ENCODE results near the gene PTPRQ.
"Not testable (repeated sequence)": the region's sequence is repeated elsewhere in the genome, so short reads cannot be mapped to it uniquely, and the experiment has no call there.

Gene PTPRQ

DNA sequence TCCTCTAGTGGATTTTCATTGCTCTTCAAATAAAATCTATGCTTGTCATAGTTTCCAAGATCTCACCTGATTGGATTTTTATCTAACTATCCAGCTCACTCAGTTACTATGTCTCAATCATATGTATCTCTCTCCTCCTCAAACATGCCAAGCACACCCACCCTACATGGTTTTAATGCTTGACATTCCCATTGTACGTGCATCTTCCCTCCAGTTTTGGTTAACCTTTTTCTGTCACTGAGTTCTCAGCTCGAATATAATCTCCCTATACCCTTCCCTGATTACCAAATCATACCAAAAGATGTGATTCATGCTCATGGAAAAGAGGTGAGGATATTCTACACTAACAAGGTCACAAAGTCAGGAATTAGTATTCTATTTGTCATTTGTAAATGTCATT, 12.0 kb upstream of the PTPRQ start:
- H3K9me3 Mint-ChIP-seq, result peaks cover 0 to 6% of the 10 kb centered on the region in 2 donors
- ATAC-seq (replicated peaks) (no peak), DNase-seq (no peak)
- H3K36me3 Mint-ChIP-seq (ENCODE audit: insufficient read depth), result no peaks in the 10 kb centered on the region
- H3K4me1 Mint-ChIP-seq (ENCODE audit: low read depth in 2 of 2), result no peaks in the 10 kb centered on the region
- no peak overlapping the region for H3K27ac Mint-ChIP-seq
- H3K27me3 Mint-ChIP-seq, result no peaks in the 10 kb centered on the region
- H3K4me3 Mint-ChIP-seq, result no peak overlapping the region

DNA sequence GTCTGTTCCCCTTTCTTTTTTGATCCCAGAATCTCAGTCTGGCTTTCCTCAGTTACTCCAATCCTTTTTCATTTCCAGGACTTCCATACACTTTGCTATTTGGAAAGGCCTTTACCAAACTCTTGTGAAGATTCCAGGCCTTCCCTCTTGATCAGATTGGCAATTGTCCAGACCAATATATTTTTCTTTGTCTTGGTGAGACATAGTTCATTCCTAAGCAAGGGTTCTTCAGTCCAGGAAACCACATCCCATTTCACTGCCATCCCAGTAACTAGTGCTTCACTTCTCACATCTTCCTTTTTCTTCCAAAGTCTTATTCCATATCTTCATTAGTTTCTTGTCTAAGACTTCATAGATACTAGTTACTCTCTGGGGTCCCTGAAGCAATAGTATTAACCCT, 2.1 kb upstream of the PTPRQ start:
- no peak for DNase-seq
- ATAC-seq (replicated peaks), result no peak
- Mint-ChIP-seq H3K9me3 (peaks cover 0 to 3% of the 10 kb centered on the region in 2 donors), H3K4me1 (ENCODE audit: low read depth in 2 of 2) (no peaks in the 10 kb centered on the region), H3K4me3 (no peak overlapping the region), H3K36me3 (ENCODE audit: insufficient read depth) (no peaks in the 10 kb centered on the region), H3K27ac (no peak overlapping the region), H3K27me3 (no peaks in the 10 kb centered on the region)

DNA sequence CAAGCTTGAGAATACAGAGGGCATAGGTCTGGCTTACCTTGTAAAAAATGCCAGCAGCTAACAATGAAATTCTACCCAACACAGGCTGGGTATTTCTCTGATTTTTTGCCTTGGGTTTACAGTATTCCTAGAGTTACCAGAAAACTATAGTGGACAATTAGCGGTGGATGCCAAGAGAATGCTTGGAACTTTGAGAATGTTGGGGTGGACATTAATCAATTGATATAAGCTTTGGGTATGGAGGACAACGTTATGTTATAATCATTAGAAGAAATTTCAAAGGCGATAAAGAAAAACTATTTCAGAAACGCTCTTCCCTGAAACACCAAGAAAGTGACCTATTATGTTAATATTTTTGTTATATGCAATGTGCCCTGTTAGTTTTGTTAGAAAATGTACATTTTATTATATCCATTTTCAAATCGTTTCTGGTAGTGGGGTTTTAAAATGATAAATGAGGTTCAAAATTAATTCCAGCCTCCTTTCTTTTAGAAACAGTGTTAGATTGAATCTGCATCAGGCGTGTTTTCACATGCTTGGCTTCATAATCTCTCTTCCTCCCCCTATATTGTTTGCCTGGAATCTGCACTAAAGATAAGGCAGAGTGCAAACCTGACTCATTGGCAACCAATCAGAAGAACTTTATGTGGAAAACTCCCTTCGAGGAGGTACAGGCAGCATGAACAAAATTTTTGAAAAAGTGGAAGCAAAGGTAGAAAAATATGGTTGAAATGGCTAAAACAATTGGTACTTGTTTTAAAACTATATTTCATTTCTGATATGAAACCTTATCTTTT, 1.4 kb upstream of the PTPRQ start:
- no peak for ATAC-seq (replicated peaks)

DNA sequence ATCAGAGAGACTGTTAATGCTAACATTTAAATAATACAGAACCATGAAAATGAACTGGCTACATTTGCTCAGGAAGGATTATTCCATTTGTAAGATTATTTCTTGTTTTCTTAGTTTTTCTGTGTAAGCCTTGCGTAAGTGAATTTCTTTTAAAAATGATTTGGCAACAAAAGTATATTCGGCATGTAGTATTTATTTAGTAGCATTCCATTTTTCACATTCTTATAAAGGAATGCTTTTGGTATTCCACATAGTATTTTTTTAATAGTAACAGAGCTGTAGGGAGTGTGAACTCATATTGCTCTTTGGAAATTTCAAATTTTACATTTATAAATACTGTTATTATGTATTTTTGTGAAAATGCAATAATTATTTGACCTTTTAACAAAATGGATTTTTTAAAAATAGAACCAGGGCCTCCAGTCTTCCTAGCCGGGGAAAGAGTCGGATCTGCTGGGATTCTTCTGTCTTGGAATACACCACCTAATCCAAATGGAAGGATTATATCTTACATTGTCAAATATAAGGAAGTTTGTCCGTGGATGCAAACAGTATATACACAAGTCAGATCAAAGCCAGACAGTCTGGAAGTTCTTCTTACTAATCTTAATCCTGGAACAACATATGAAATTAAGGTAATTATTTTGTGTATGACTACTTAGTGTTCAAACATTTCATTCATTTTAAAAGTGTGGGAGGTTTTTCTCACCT, 1.2 kb downstream of the PTPRQ start:
- H3K4me1 Mint-ChIP-seq (ENCODE audit: low read depth in 2 of 2), result no peaks in the 10 kb centered on the region
- H3K27me3 Mint-ChIP-seq, result no peaks in the 10 kb centered on the region
- H3K4me3 Mint-ChIP-seq, result no peak overlapping the region
- H3K9me3 Mint-ChIP-seq, result no peaks in the 10 kb centered on the region
- DNase-seq, result no peak
- H3K27ac Mint-ChIP-seq, result no peak overlapping the region
- no peaks in the 10 kb centered on the region for H3K36me3 Mint-ChIP-seq (ENCODE audit: insufficient read depth)
- ATAC-seq (replicated peaks), result no peak

More for the DNA sequence above, 1.4 kb upstream of the PTPRQ start:
- H3K9me3 Mint-ChIP-seq, result peaks cover 0 to 3% of the 10 kb centered on the region in 2 donors
- H3K36me3 Mint-ChIP-seq (ENCODE audit: insufficient read depth), result no peaks in the 10 kb centered on the region
- H3K27me3 Mint-ChIP-seq, result no peaks in the 10 kb centered on the region
- H3K4me1 Mint-ChIP-seq (ENCODE audit: low read depth in 2 of 2), result no peaks in the 10 kb centered on the region
- no peak overlapping the region for H3K27ac Mint-ChIP-seq
- H3K4me3 Mint-ChIP-seq, result no peak overlapping the region
- no peak for DNase-seq

DNA sequence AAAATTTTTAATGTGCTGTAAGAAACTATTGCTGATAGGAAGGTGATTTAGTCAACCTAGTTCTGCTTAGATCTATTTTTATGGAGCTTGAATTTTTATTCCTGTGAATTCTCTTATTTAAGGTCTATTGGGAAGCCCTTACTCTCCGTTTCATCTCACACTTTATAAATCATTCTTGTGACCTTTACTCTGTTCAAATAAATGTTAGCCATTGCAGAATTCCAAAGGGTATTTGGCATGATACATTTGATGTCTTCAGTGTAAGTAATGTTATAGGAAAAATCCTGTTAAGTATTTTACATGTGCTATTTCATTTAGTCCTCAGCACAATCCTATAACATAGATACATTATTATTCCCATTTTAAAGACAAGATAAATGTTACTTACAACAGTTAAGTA, 12.5 kb downstream of the PTPRQ start:
- H3K9me3 Mint-ChIP-seq, result peaks cover 1 to 7% of the 10 kb centered on the region in 2 donors
- no peaks in the 10 kb centered on the region for H3K36me3 Mint-ChIP-seq (ENCODE audit: insufficient read depth)
- no peak for ATAC-seq (replicated peaks)
- no peaks in the 10 kb centered on the region for H3K27me3 Mint-ChIP-seq
- no peak overlapping the region for H3K27ac Mint-ChIP-seq
- H3K4me3 Mint-ChIP-seq, result no peak overlapping the region
- H3K4me1 Mint-ChIP-seq (ENCODE audit: low read depth in 2 of 2), result no peaks in the 10 kb centered on the region
- DNase-seq, result no peak

DNA sequence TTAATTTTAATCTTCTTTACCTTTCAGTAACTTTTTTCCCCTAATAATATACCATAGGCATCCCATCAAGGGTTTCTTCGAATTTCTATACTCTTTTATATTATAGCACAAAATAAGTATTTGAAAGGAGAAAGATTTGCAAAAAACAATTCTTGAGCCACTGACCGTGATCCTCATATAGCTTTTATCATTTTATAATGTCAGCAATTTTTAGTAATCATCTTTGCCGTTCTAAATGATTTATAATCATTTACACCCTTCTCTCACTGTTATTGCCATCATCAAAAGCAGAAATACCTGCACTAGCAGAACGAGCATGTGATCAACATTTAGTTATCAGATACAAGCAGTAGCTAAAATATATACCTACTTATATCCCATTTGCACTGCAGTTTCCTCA, 16.9 kb downstream of the PTPRQ start:
- Mint-ChIP-seq H3K27me3 (no peaks in the 10 kb centered on the region), H3K36me3 (ENCODE audit: insufficient read depth) (no peaks in the 10 kb centered on the region), H3K9me3 (peaks cover 0 to 1% of the 10 kb centered on the region in 2 donors), H3K4me3 (no peak overlapping the region), H3K4me1 (ENCODE audit: low read depth in 2 of 2) (no peaks in the 10 kb centered on the region), H3K27ac (no peak overlapping the region)
- no peak for DNase-seq
- no peak for ATAC-seq (replicated peaks)

DNA sequence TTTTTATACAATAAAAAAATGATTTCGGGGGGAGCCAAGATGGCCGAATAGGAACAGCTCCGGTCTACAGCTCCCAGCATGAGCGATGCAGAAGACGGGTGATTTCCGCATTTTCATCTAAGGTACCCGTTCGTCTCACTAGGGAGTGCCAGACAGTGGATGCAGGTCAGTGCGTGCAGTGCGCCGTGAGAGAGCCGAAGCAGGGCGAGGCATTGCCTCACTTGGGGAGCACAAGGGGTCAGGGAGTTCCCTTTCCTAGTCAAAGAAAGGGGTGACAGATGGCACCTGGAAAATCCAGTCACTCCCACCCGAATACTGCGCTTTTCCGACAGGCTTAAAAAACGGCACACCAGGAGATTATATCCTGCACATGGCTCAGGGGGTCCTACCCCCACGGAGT, 17.8 kb downstream of the PTPRQ start:
- ATAC-seq (replicated peaks); H3K4me1 Mint-ChIP-seq (ENCODE audit: low read depth in 2 of 2); H3K36me3 Mint-ChIP-seq (ENCODE audit: insufficient read depth); DNase-seq; H3K4me3 Mint-ChIP-seq; H3K27ac Mint-ChIP-seq; H3K9me3 Mint-ChIP-seq; H3K27me3 Mint-ChIP-seq: not testable (repeated sequence)

DNA sequence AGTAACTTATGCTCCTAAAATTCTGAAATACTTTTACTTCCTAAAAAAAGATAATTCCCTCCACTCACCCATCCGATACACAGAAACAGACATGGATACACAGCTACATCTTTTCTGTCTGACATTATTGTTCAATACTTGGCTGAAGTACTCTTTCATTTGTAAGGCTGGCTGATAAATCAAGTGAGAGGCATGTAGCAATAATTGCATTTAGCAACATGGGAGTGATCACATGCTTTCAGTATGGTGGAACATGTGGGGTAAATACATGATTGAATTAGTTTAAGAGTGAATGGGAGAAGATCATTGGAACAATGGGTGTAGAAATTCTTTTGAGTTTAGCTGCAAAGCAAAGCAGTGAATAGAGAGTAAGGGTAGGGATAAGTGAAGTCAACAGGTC, 25.6 kb downstream of the PTPRQ start:
- Mint-ChIP-seq H3K9me3 (peaks cover 0 to 1% of the 10 kb centered on the region in 2 donors), H3K27ac (no peak overlapping the region), H3K4me1 (ENCODE audit: low read depth in 2 of 2) (no peaks in the 10 kb centered on the region), H3K27me3 (no peaks in the 10 kb centered on the region), H3K36me3 (ENCODE audit: insufficient read depth) (no peaks in the 10 kb centered on the region), H3K4me3 (no peak overlapping the region)
- no peak for DNase-seq
- ATAC-seq (replicated peaks), result no peak

DNA sequence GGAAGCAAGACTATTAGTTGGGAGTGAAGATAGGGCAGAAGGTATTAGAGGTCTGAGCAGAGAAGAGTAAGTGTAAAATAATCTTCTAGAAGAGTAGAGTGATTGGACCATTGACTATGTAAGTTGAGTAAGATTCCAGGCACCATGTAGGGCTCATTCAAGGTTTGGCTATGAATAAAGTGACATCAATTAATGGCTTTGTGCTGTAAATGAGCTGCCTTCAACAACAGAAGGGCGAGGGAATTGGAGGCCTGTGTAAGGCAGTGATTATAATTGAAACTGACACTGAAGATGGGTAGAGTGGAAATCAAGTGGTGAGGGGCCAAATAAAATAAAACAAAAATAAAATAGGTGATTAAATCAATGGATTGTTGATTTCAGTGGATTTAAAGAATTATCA, 26.4 kb downstream of the PTPRQ start:
- Mint-ChIP-seq H3K27ac (no peak overlapping the region), H3K36me3 (ENCODE audit: insufficient read depth) (no peaks in the 10 kb centered on the region), H3K9me3 (peaks cover 0 to 1% of the 10 kb centered on the region in 2 donors), H3K27me3 (no peaks in the 10 kb centered on the region), H3K4me3 (no peak overlapping the region), H3K4me1 (ENCODE audit: low read depth in 2 of 2) (no peaks in the 10 kb centered on the region)
- no peak for DNase-seq
- ATAC-seq (replicated peaks), result no peak

DNA sequence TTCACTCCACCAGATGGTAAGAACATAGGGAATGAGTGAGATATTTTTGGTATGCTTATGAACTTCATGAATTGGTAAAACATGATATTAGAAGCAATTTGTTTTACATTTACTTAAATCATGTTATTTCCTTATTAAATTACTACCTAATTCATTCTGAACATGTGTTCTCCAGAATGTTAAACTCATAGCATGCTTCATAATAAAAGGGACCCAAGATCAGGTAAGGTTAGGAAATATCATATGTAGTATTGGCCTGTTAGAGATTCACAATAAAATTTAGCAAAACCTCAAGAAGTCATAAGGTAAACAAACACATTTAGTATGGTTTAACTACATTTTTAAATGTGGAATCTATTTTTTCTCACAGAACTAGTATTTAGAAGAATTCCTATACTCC, 28.2 kb downstream of the PTPRQ start:
- ATAC-seq (replicated peaks) (no peak), DNase-seq (no peak)
- no peaks in the 10 kb centered on the region for H3K27me3 Mint-ChIP-seq
- H3K4me3 Mint-ChIP-seq, result no peak overlapping the region
- no peak overlapping the region for H3K27ac Mint-ChIP-seq
- peaks cover 0 to 1% of the 10 kb centered on the region in 2 donors for H3K9me3 Mint-ChIP-seq
- H3K4me1 Mint-ChIP-seq (ENCODE audit: low read depth in 2 of 2), result no peaks in the 10 kb centered on the region
- H3K36me3 Mint-ChIP-seq (ENCODE audit: insufficient read depth), result no peaks in the 10 kb centered on the region

DNA sequence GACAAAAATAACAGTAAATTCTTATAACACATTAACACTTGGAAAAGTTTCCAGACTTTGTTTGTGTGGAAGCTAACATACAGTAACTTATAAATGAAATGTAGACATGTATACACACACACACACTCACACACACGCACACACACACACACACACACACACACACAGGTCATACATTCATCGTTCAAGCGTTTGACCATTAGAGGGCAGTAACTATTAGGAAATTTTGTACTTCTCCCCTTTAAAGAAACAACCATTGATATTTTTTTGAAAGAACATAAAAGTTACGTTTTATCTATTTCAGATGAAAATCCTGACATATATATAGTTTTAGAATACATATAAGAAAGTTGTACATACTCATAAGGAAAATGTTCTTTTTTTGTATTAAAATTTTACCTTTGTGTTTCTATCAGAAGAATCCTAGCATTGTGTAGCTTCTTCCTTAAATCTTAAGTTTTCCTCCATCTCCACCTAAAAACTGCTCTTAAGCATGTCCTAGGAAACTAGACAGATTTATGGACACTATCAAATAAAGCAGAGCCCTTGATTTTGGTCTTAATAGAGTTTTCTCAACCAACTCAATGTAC, 29.0 kb downstream of the PTPRQ start:
- Mint-ChIP-seq H3K36me3 (ENCODE audit: insufficient read depth) (no peaks in the 10 kb centered on the region), H3K27ac (no peak overlapping the region), H3K9me3 (peaks cover 0 to 1% of the 10 kb centered on the region in 2 donors), H3K4me1 (ENCODE audit: low read depth in 2 of 2) (no peaks in the 10 kb centered on the region), H3K4me3 (no peak overlapping the region), H3K27me3 (no peaks in the 10 kb centered on the region)
- DNase-seq, result no peak
- no peak for ATAC-seq (replicated peaks)

DNA sequence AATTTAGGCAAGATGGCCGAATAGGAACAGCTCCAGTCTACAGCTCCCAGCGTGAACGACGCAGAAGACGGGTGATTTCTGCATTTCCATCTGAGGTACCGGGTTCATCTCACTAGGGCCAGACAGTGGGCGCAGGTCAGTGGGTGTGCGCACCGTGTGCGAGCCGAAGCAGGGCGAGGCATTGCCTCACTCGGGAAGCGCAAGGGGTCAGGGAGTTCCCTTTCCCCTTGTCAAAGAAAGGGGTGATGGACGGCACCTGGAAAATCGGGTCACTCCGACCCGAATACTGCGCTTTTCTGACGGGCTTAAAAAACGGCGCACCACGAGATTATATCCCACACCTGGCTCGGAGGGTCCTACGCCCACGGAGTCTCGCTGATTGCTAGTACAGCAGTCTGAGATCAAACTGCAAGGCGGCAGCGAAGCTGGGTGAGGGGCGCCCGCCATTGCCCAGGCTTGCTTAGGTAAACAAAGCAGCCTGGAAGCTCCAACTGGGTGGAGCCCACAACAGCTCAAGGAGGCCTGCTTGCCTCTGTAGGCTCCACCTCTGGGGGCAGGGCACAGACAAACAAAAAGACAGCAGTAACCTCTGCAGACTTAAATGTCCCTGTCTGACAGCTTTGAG, 33.6 kb downstream of the PTPRQ start:
- not testable (repeated sequence) for H3K9me3 Mint-ChIP-seq; H3K27me3 Mint-ChIP-seq; H3K4me1 Mint-ChIP-seq (ENCODE audit: low read depth in 2 of 2); H3K27ac Mint-ChIP-seq; DNase-seq; ATAC-seq (replicated peaks); H3K4me3 Mint-ChIP-seq; H3K36me3 Mint-ChIP-seq (ENCODE audit: insufficient read depth)

DNA sequence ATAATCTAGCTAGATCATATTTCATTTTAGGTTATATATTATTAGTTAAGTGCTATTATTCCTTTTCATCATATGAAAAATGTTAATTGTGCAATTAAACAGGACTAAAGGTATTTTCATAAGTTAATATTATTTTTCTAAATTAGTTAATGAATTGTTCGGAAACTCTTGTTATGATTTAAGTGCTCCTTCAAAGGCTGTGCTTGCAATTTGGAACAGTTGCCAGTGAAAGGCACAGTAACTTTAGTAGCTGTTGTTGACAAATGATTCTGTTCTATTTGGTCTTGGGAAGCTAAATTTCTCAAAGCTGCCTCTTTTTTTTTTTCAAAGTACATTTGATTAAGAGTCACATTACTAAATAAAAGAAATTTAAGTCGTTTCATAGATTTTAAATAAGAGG, 40.7 kb downstream of the PTPRQ start:
- no peaks in the 10 kb centered on the region for H3K36me3 Mint-ChIP-seq (ENCODE audit: insufficient read depth)
- no peak overlapping the region for H3K4me3 Mint-ChIP-seq
- H3K9me3 Mint-ChIP-seq, result no peaks in the 10 kb centered on the region
- no peaks in the 10 kb centered on the region for H3K27me3 Mint-ChIP-seq
- H3K27ac Mint-ChIP-seq, result no peak overlapping the region
- ATAC-seq (replicated peaks), result no peak
- no peak for DNase-seq
- no peaks in the 10 kb centered on the region for H3K4me1 Mint-ChIP-seq (ENCODE audit: low read depth in 2 of 2)
